HG02763 (cell line): ENCODE results near the gene NAGLU.
A peak's percentile ranks its signal among the peaks of the same experiment; 100 is the strongest.

Source experiments
- ATAC-seq: cut with Tn5 transposase; IDR thresholded peaks from one replicate; pipeline ENCODE4 v1.9.1; 2021; ENCODE audit warnings: mild to moderate bottlenecking, moderate library complexity; ENCODE audit not compliant: unreplicated experiment

The NAGLU gene

GRCh38 chr17:42563143-42563509 lies 27.1 kb downstream of the NAGLU start:
- no peak for ATAC-seq

- no peak for ATAC-seq
Observed at GRCh38 chr17:42563543-42563942, 27.5 kb downstream of the NAGLU start.

GRCh38 chr17:42563950-42564349 lies 27.9 kb downstream of the NAGLU start:
- ATAC-seq: no peak

GRCh38 chr17:42564815-42565522 lies 28.9 kb downstream of the NAGLU start:
- ATAC-seq: no peak

- ATAC-seq: no peak
Observed at GRCh38 chr17:42565523-42566214, 29.6 kb downstream of the NAGLU start.

- ATAC-seq: no peak
Observed at GRCh38 chr17:42566215-42566882, 30.3 kb downstream of the NAGLU start.

GRCh38 chr17:42566883-42567573 lies 31.0 kb downstream of the NAGLU start, which contains the start of gene MLX:
MLX (plus strand) TSS chr17:42567100; CDS start chr17:42567125, 25 bp downstream.
- ATAC-seq: peak; percentile 54

- ATAC-seq: no peak
Observed at GRCh38 chr17:42568341-42569111, 32.5 kb downstream of the NAGLU start.

GRCh38 chr17:42571435-42572225 lies 35.6 kb downstream of the NAGLU start:
- ATAC-seq: no peak

- no peak for ATAC-seq
Observed at GRCh38 chr17:42573095-42573494, 37.1 kb downstream of the NAGLU start.

GRCh38 chr17:42574463-42574862 lies 38.4 kb downstream of the NAGLU start:
- no peak for ATAC-seq

- no peak for ATAC-seq
Observed at GRCh38 chr17:42577140-42577531, 41.1 kb downstream of the NAGLU start.

GRCh38 chr17:42577532-42578281 lies 41.7 kb downstream of the NAGLU start, which contains the start of gene PSMC3IP:
PSMC3IP (minus strand) TSS chr17:42577729; CDS start chr17:42577686, 43 bp downstream.
- peak; percentile 62 for ATAC-seq

- peak; percentile 49 for ATAC-seq
Observed at GRCh38 chr17:42578282-42578869, 42.3 kb downstream of the NAGLU start.

GRCh38 chr17:42579794-42580551 lies 43.9 kb downstream of the NAGLU start:
- no peak for ATAC-seq

- ATAC-seq: no peak
Observed at GRCh38 chr17:42581744-42582270, 45.8 kb downstream of the NAGLU start.

- ATAC-seq: no peak
Observed at GRCh38 chr17:42584880-42585279, 48.8 kb downstream of the NAGLU start.

- no peak for ATAC-seq
Observed at GRCh38 chr17:42585353-42585752, 49.3 kb downstream of the NAGLU start.
